ENCODE results near the gene ECT2. TPM values are rescaled to one million over a fixed set of nuclear protein-coding genes. Genes with fewer than 3 reads are reported as not detected.

ECT2 gene
- total RNA-seq: 24.3 and 32.2 TPM in 2 replicates

GRCh38 chr3:172750368-172751174 lies at the start of gene ECT2:
Gene ECT2, plus strand, starts transcription at chr3:172750726. Its CDS starts 3,805 bp downstream, at chr3:172754531.

DNA sequence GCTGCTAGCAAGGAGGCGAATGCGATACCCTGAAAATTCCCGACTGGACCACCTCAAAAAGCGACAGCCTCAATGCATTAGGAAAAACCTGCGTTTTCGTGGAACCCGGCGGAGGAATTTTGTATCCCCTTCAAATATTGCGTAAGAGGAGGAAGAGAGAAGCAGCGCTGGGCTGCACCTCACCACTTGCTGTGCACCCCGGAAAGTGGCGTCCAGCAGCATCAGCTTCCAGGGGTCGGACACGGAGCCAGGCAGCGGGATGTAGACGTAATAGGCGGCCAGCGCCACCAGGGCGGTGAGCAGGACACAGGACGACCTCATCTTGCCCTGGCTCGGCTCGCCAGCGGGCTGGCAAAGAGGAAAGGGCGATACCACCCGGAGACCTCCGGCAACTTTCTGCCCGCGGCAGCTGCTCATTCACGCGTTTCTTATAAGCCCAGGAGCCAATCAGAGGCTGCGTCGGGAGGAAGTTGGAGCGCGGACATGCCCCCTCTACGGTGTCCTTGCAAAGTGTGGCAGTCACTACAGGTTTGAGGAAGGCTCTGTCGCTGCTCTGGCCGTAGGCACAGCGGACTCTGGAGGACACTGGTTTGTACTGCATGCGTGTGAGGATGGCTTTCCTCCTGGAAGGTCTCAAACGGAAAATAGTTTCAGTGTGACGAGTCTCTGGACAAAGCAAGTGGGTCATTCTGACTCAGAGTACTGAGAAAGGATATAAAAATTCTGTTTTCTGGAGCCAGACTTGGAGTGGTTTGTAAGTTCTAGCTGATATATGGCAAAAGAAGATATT lies 39.7 kb upstream of the ECT2 start, which contains the start of gene NCEH1:
NCEH1 (minus strand) TSS at position 404 of the 790 bp plus-strand sequence; CDS start at position 321, 83 bp downstream.

Other genes starting within 250 kb of the ECT2 start
- 2.3 and 2.7 TPM in 2 replicates for gene TNFSF10, start 227.3 kb upstream of the ECT2 start, total RNA-seq
- gene NCEH1, start 39.7 kb upstream of the ECT2 start, total RNA-seq: 3.9 and 9.7 TPM in 2 replicates